Measurements from ENCODE around the gene PIGU. TPM values are rescaled to one million over a fixed set of nuclear protein-coding genes. Genes with fewer than 3 reads are reported as not detected.

Gene PIGU
- total RNA-seq, 2 experiments from 2014 or later, result 16.6 to 27.9 TPM

DNA sequence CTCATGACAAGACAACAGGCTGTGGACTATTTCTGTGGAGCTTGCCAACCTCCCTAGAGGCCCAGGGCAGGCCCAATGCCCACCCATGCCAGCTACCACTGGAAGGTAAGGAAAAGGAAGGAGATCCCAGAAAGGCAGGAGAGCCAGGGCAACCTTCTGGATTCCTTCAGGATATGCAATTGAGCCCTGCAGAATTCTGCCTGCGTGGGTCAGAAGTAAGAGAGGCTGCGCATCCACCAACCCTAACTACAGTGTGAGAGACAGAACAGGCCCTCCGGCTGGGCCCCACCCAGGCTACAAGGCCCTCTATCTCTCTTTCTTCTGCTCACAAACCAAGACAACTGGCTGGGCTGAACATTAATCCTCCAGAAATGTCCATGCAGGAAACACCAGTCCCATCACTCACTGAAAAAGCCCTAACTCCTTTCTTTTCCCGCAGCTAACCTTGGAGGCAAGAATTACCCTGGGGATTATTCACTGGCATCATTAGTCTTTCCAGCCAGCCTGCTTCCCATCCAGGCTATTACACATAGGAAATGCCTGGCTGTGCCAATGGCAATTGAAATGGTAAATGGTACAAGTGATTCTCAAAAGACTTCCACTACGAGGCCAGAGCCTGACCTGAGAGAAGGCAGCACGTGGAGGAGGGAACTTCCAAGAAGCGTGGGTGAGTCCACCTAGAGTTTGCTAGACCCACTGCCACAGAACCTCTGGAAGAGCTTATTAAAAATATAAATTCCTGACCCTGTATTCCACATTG lies 103.2 kb downstream of the PIGU start:
- DNase-seq (ENCODE audit: low spot score), result no peak
- Histone ChIP-seq H3K4me3 (ENCODE audit: low read depth, low read length, poor library complexity, severe bottlenecking) (no peak overlapping the region), H3K79me2 (ENCODE audit: insufficient read depth, low read depth, low read length) (no peaks in the 10 kb centered on the region), H4K20me1 (ENCODE audit: insufficient read depth, low read length) (no peaks in the 10 kb centered on the region), H3K4me2 (ENCODE audit: low read length) (no peak overlapping the region), H3K4me1 (ENCODE audit: insufficient read depth, low read length, poor library complexity, severe bottlenecking) (peaks cover 6% of the 10 kb centered on the region), H3K9me2 (ENCODE audit: insufficient read depth, low read length) (no peaks in the 10 kb centered on the region), H3K9me3 (ENCODE audit: low read length) (no peaks in the 10 kb centered on the region), H2AFZ (ENCODE audit: low read length) (no peak overlapping the region), H3K36me3 (ENCODE audit: insufficient read depth, low read length) (peaks cover 7% of the 10 kb centered on the region; the same call in 1 of the 2 replicates), H3K27ac (ENCODE audit: low read depth, low read length, poor library complexity, severe bottlenecking) (no peak overlapping the region)
- intact Hi-C loops (cut with micrococcal nuclease; ENCODE audit: unreplicated experiment), result no loop called here
- no TSS peak for BruUV-seq (replicated peaks)
- ChIA-PET POLR2A (no interaction called here), CTCF (ENCODE audit: unreplicated experiment) (no interaction called here)
- no peak for TF ChIP-seq EZH2phosphoT487 (IDR thresholded peaks at IDR 0.05; ENCODE audit: borderline replicate concordance, low read depth, low read length)
- TF ChIP-seq, protein P1, sequence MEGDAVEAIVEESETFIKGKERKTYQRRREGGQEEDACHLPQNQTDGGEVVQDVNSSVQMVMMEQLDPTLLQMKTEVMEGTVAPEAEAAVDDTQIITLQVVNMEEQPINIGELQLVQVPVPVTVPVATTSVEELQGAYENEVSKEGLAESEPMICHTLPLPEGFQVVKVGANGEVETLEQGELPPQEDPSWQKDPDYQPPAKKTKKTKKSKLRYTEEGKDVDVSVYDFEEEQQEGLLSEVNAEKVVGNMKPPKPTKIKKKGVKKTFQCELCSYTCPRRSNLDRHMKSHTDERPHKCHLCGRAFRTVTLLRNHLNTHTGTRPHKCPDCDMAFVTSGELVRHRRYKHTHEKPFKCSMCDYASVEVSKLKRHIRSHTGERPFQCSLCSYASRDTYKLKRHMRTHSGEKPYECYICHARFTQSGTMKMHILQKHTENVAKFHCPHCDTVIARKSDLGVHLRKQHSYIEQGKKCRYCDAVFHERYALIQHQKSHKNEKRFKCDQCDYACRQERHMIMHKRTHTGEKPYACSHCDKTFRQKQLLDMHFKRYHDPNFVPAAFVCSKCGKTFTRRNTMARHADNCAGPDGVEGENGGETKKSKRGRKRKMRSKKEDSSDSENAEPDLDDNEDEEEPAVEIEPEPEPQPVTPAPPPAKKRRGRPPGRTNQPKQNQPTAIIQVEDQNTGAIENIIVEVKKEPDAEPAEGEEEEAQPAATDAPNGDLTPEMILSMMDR (conservative IDR thresholded peaks at IDR 0.05; ENCODE audit: low read length), result no peak

DNA sequence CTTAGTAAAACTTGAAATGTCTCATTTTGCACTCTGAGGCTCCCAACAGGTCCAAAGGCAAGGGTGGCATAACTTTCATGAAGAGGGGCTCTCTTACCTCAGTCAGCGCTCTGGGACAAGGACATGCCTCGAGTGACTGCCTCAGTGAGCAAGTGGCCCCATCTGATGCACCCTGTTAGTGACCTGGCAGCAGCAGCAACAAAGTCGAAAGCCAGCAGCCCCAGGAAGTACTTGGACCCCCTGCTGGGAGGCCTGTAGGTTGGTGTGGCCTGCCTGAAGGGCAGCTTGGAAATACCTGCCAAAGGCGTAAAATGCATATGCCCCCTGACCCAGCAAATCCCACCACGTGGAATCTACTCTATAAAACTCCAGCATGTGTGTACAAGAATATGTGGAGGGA lies 105.1 kb downstream of the PIGU start:
- Histone ChIP-seq H4K20me1 (ENCODE audit: insufficient read depth, low read length) (no peaks in the 10 kb centered on the region), H3K4me3 (ENCODE audit: low read depth, low read length, poor library complexity, severe bottlenecking) (no peak overlapping the region), H3K9me2 (ENCODE audit: insufficient read depth, low read length) (no peaks in the 10 kb centered on the region), H3K27ac (ENCODE audit: low read depth, low read length, poor library complexity, severe bottlenecking) (no peak overlapping the region), H3K4me1 (ENCODE audit: insufficient read depth, low read length, poor library complexity, severe bottlenecking) (peaks cover 6% of the 10 kb centered on the region), H3K4me2 (ENCODE audit: low read length) (no peak overlapping the region), H2AFZ (ENCODE audit: low read length) (no peak overlapping the region), H3K79me2 (ENCODE audit: insufficient read depth, low read depth, low read length) (no peaks in the 10 kb centered on the region), H3K9me3 (ENCODE audit: low read length) (no peaks in the 10 kb centered on the region), H3K36me3 (ENCODE audit: insufficient read depth, low read length) (peaks cover 7% of the 10 kb centered on the region; the same call in 1 of the 2 replicates)
- intact Hi-C loops (cut with micrococcal nuclease; ENCODE audit: unreplicated experiment), result no loop called here
- no peak for TF ChIP-seq EZH2phosphoT487 (IDR thresholded peaks at IDR 0.05; ENCODE audit: borderline replicate concordance, low read depth, low read length)
- TF ChIP-seq, protein P1 (conservative IDR thresholded peaks at IDR 0.05; ENCODE audit: low read length), result no peak
- BruUV-seq (replicated peaks), result no TSS peak
- ChIA-PET POLR2A (no interaction called here), CTCF (ENCODE audit: unreplicated experiment) (no interaction called here)
- no peak for DNase-seq (ENCODE audit: low spot score)

GRCh38 chr20:34570859-34571306 lies 106.0 kb downstream of the PIGU start:
- no peak overlapping the region for H2AFZ ChIP-seq (ENCODE audit: low read length)

More at GRCh38 chr20:34570859-34571306, 106.0 kb downstream of the PIGU start:
- H3K4me2 ChIP-seq (ENCODE audit: low read length), result no peak overlapping the region
- intact Hi-C loops (cut with micrococcal nuclease; ENCODE audit: unreplicated experiment), result no loop called here
- no peak for DNase-seq (ENCODE audit: low spot score)
- no peaks in the 10 kb centered on the region for H3K9me3 ChIP-seq (ENCODE audit: low read length)
- no peak overlapping the region for H3K27ac ChIP-seq (ENCODE audit: low read depth, low read length, poor library complexity, severe bottlenecking)
- TF ChIP-seq EZH2phosphoT487 (IDR thresholded peaks at IDR 0.05; ENCODE audit: borderline replicate concordance, low read depth, low read length), result no peak
- TF ChIP-seq, protein P1 (conservative IDR thresholded peaks at IDR 0.05; ENCODE audit: low read length), result no peak
- no TSS peak for BruUV-seq (replicated peaks)
- no peaks in the 10 kb centered on the region for H4K20me1 ChIP-seq (ENCODE audit: insufficient read depth, low read length)
- H3K4me1 ChIP-seq (ENCODE audit: insufficient read depth, low read length, poor library complexity, severe bottlenecking), result peaks cover 6% of the 10 kb centered on the region
- CTCF ChIA-PET (ENCODE audit: unreplicated experiment), result no interaction called here
- no peaks in the 10 kb centered on the region for H3K79me2 ChIP-seq (ENCODE audit: insufficient read depth, low read depth, low read length)
- peaks cover 7% of the 10 kb centered on the region; the same call in 1 of the 2 replicates for H3K36me3 ChIP-seq (ENCODE audit: insufficient read depth, low read length)
- POLR2A ChIA-PET, result interaction anchor here (0.6 kb wide), 1 partner anchor 234 kb away, joined by 3 read pairs; no protein-coding TSS in a partner anchor
- no peak overlapping the region for H3K4me3 ChIP-seq (ENCODE audit: low read depth, low read length, poor library complexity, severe bottlenecking)
- H3K9me2 ChIP-seq (ENCODE audit: insufficient read depth, low read length), result no peaks in the 10 kb centered on the region

Data from OCI-LY7 (cell line).